Neural cell (in vitro differentiated cells): ENCODE results near the gene INO80. TPM values are rescaled to one million over a fixed set of nuclear protein-coding genes. Genes with fewer than 3 reads are reported as not detected.

Experiments used
- H2AFZ ChIP-seq: fragments of 200-600, 300-800 bp; sonication (generic), shearing (Covaris generic); 2 replicates; pipeline ENCODE4 v1.6.0; 2014; ENCODE audit warnings: low read depth, mild to moderate bottlenecking, antibody characterized with exemption, low read length, moderate library complexity
- H3F3A ChIP-seq: fragments of 200-600 bp; shearing (Covaris generic); 2 replicates; pipeline ENCODE4 v1.6.1; 2016; ENCODE audit warnings: mild to moderate bottlenecking, moderate library complexity, mixed read lengths, antibody characterized with exemption, low read length; ENCODE audit not compliant: insufficient read depth, poor library complexity, severe bottlenecking
- H3K27ac ChIP-seq: fragments of 200-600, 300-800 bp; sonication (generic), shearing (Covaris generic); 2 replicates; pipeline ENCODE4 v1.5.1; 2014; ENCODE audit warnings: mild to moderate bottlenecking, low read length, moderate library complexity
- H3K27me3 ChIP-seq: fragments of 300-800, 200-600 bp; sonication (generic), shearing (Covaris generic); 2 replicates; pipeline ENCODE4 v1.6.0; 2014; ENCODE audit warnings: mild to moderate bottlenecking, low read depth, low read length, moderate library complexity; ENCODE audit not compliant: insufficient read depth
- H3K36me3 ChIP-seq: fragments of 300-800, 200-600 bp; sonication (generic), shearing (Covaris generic); 2 replicates; pipeline ENCODE4 v1.5.1; 2014; ENCODE audit warnings: mild to moderate bottlenecking, antibody characterized with exemption, low read length, moderate library complexity; ENCODE audit not compliant: insufficient read depth
- H3K4me2 ChIP-seq: fragments of 300-800, 200-600 bp; sonication (generic), shearing (Covaris generic); 2 replicates; pipeline ENCODE4 v1.6.0; 2014; ENCODE audit warnings: mild to moderate bottlenecking, low read length
- H3K4me3 ChIP-seq: fragments of 300-800, 200-600 bp; sonication (generic), shearing (Covaris generic); 2 replicates; pipeline ENCODE4 v1.5.1; 2014; ENCODE audit warnings: mild to moderate bottlenecking, low read length, moderate library complexity
- H3K79me2 ChIP-seq: fragments of 200-600 bp; shearing (Covaris generic); replicated peaks from 2 replicates; pipeline ENCODE4 v1.6.0; 2014; ENCODE audit warnings: mild to moderate bottlenecking, low read length, moderate library complexity; ENCODE audit not compliant: insufficient read depth
- H3K9ac ChIP-seq: fragments of 300-800, 200-600 bp; sonication (generic), shearing (Covaris generic); 2 replicates; pipeline ENCODE4 v1.6.1; 2016; ENCODE audit warnings: mild to moderate bottlenecking, low read length, mixed read lengths
- H3K9me2 ChIP-seq: fragments of 200-600 bp; shearing (Covaris generic); 2 replicates; pipeline ENCODE4 v1.6.1; 2016; ENCODE audit warnings: mild to moderate bottlenecking, low read length, mixed read lengths; ENCODE audit not compliant: insufficient read depth
- H3K9me3 ChIP-seq: fragments of 200-600, 300-800 bp; sonication (generic), shearing (Covaris generic); 2 replicates; pipeline ENCODE4 v1.6.1; 2016; ENCODE audit warnings: mild to moderate bottlenecking, mixed run types, low read length, moderate library complexity, mixed read lengths
- H4K20me1 ChIP-seq: fragments of 200-600 bp; shearing (Covaris generic); 2 replicates; pipeline ENCODE4 v1.6.1; 2016; ENCODE audit warnings: mild to moderate bottlenecking, mixed run types; ENCODE audit not compliant: insufficient read depth
- CTCF ChIP-seq: fragments of 450-650 bp; IDR thresholded peaks from 2 replicates; pipeline ENCODE4 v1.5.1; 2014; ENCODE audit warnings: antibody characterized with exemption, mild to moderate bottlenecking, moderate library complexity; ENCODE audit not compliant: poor library complexity, severe bottlenecking
- EP300 ChIP-seq: fragments of 450-650 bp; conservative IDR thresholded peaks from 2 replicates; pipeline ENCODE4 v1.6.1; 2014; ENCODE audit warnings: antibody characterized with exemption, mild to moderate bottlenecking, moderate library complexity; ENCODE audit not compliant: poor library complexity, severe bottlenecking
- EZH2 ChIP-seq: fragments of 200-600, 300-800 bp; shearing (Covaris generic), sonication (generic); IDR thresholded peaks from 2 replicates; pipeline ENCODE4 v1.6.1; 2014; ENCODE audit warnings: antibody characterized with exemption, low read length, borderline replicate concordance, mild to moderate bottlenecking; ENCODE audit not compliant: insufficient read depth, poor library complexity, severe bottlenecking
- MXI1 ChIP-seq: fragments of 450-650 bp; conservative IDR thresholded peaks from 2 replicates; pipeline ENCODE4 v1.6.1; 2014; ENCODE audit warnings: antibody characterized with exemption, mild to moderate bottlenecking; ENCODE audit not compliant: poor library complexity, severe bottlenecking
- POLR2AphosphoS5 ChIP-seq: IDR thresholded peaks from 2 replicates; pipeline ENCODE4 v1.6.1; 2012
- RAD21 ChIP-seq: fragments of 450-650 bp; conservative IDR thresholded peaks from 2 replicates; pipeline ENCODE4 v1.6.1; 2014; ENCODE audit warnings: antibody characterized with exemption, mild to moderate bottlenecking, moderate library complexity
- REST ChIP-seq: IDR thresholded peaks from 2 replicates; pipeline ENCODE4 v1.6.1; 2012; ENCODE audit warnings: borderline replicate concordance
- SMC3 ChIP-seq: fragments of 450-650 bp; conservative IDR thresholded peaks from 2 replicates; pipeline ENCODE4 v1.6.1; 2014; ENCODE audit warnings: antibody characterized with exemption, mild to moderate bottlenecking, moderate library complexity; ENCODE audit not compliant: poor library complexity
- TAF1 ChIP-seq: IDR thresholded peaks from 2 replicates; pipeline ENCODE4 v1.6.1; 2012; ENCODE audit warnings: low read depth
- polyA plus RNA-seq: library from polyadenylated mRNA; depleted of rRNA; stranded (reverse); fragments of >200 nt; gene quantifications from 2 replicates; pipeline ENCODE4 v1.2.3, GENCODE V29; 2014

INO80 gene
- polyA plus RNA-seq, 1 donor from 2014 or later: 8.4 TPM

GRCh38 chr15:41124058-41124457 lies 8.0 kb upstream of the INO80 start:
- Histone ChIP-seq H3K36me3 (no peaks in the 10 kb centered on the region), H3K4me3 (no peak overlapping the region), H3K9me3 (no peaks in the 10 kb centered on the region), H4K20me1 (no peaks in the 10 kb centered on the region), H3K4me2 (no peak overlapping the region), H3F3A (no peaks in the 10 kb centered on the region), H2AFZ (no peak overlapping the region), H3K9me2 (no peaks in the 10 kb centered on the region), H3K27me3 (no peaks in the 10 kb centered on the region), H3K79me2 (no peaks in the 10 kb centered on the region), H3K27ac (no peak overlapping the region), H3K9ac (no peak overlapping the region)
- TF ChIP-seq POLR2AphosphoS5: no peak
- no peak for TF ChIP-seq CTCF
- TF ChIP-seq MXI1: no peak
- TF ChIP-seq EP300: no peak
- no peak for TF ChIP-seq RAD21

GRCh38 chr15:41122849-41123248 lies 6.8 kb upstream of the INO80 start:
- H3K79me2 ChIP-seq: no peaks in the 10 kb centered on the region
- H3K36me3 ChIP-seq: no peaks in the 10 kb centered on the region
- no peak overlapping the region for H3K4me3 ChIP-seq
- no peak for TF ChIP-seq MXI1
- TF ChIP-seq POLR2AphosphoS5: no peak
- no peak for TF ChIP-seq TAF1
- no peak for TF ChIP-seq EP300
- TF ChIP-seq EZH2: no peak
- TF ChIP-seq REST: no peak
- TF ChIP-seq RAD21: no peak
- TF ChIP-seq SMC3: no peak
- TF ChIP-seq CTCF: no peak
- H3K4me2 ChIP-seq: no peak overlapping the region
- no peak overlapping the region for H3K9ac ChIP-seq
- H3F3A ChIP-seq: no peaks in the 10 kb centered on the region
- H3K9me2 ChIP-seq: no peaks in the 10 kb centered on the region
- H4K20me1 ChIP-seq: no peaks in the 10 kb centered on the region
- H3K9me3 ChIP-seq: no peaks in the 10 kb centered on the region
- no peaks in the 10 kb centered on the region for H3K27me3 ChIP-seq
- no peak overlapping the region for H2AFZ ChIP-seq
- H3K27ac ChIP-seq: no peak overlapping the region
